ENCODE results near the gene SFMBT2. TPM values are rescaled to one million over a fixed set of nuclear protein-coding genes. Genes with fewer than 3 reads are reported as not detected.

The SFMBT2 gene
- total RNA-seq, 1 experiment from 2014 or later = 14.3 TPM

DNA sequence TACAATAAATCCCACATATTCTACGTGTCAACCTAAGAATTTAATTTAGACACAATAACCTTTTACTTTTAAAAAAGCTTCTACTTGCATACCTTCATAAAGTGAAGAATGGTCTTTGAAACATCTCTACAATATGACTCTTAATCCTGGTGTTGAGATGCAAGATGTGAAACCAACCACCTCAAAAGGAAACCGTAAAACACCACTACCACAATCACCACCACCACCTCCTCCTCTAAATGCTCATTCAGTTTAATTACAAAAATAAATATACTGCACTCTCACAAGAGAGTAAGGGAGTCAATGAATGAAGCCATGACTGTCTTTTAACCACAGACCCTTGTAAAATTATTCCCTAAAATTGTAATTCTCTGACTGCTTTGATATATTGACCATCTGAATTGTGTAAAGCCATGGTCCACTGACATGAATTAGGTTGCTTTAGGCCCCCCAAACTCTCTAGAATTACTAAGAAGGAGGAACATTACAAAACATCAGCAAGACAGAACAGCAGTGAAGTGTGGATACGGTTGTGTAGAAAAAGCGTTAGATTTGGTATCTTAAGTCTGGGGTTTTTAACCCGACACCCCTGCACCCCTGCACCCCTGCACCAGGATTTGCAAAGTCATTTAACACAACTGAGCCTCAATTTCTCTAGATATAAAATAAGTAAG lies 171.4 kb downstream of the SFMBT2 start:
- ATAC-seq (no peak), DNase-seq (ENCODE audit: low spot score) (no peak)
- POLR2A ChIA-PET = no interaction called here
- Mint-ChIP-seq H3K36me3 (peaks cover 28% of the 10 kb centered on the region), H3K4me3 (no peak overlapping the region), H3K27ac (no peak overlapping the region), H3K4me1 (no peaks in the 10 kb centered on the region), H3K27me3 (ENCODE audit: low read depth) (no peaks in the 10 kb centered on the region), H3K9me3 (peaks cover 12% of the 10 kb centered on the region)
- CTCF ChIA-PET = no interaction called here
- TF ChIP-seq, protein P1, sequence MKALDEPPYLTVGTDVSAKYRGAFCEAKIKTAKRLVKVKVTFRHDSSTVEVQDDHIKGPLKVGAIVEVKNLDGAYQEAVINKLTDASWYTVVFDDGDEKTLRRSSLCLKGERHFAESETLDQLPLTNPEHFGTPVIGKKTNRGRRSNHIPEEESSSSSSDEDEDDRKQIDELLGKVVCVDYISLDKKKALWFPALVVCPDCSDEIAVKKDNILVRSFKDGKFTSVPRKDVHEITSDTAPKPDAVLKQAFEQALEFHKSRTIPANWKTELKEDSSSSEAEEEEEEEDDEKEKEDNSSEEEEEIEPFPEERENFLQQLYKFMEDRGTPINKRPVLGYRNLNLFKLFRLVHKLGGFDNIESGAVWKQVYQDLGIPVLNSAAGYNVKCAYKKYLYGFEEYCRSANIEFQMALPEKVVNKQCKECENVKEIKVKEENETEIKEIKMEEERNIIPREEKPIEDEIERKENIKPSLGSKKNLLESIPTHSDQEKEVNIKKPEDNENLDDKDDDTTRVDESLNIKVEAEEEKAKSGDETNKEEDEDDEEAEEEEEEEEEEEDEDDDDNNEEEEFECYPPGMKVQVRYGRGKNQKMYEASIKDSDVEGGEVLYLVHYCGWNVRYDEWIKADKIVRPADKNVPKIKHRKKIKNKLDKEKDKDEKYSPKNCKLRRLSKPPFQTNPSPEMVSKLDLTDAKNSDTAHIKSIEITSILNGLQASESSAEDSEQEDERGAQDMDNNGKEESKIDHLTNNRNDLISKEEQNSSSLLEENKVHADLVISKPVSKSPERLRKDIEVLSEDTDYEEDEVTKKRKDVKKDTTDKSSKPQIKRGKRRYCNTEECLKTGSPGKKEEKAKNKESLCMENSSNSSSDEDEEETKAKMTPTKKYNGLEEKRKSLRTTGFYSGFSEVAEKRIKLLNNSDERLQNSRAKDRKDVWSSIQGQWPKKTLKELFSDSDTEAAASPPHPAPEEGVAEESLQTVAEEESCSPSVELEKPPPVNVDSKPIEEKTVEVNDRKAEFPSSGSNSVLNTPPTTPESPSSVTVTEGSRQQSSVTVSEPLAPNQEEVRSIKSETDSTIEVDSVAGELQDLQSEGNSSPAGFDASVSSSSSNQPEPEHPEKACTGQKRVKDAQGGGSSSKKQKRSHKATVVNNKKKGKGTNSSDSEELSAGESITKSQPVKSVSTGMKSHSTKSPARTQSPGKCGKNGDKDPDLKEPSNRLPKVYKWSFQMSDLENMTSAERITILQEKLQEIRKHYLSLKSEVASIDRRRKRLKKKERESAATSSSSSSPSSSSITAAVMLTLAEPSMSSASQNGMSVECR (CRISPR knock-in tag; IDR thresholded peaks at IDR 0.05; ENCODE audit: borderline replicate concordance) = no peak
- no peak for TF ChIP-seq NR3C1 (CRISPR knock-in tag; conservative IDR thresholded peaks at IDR 0.05; ENCODE audit: low read depth)

DNA sequence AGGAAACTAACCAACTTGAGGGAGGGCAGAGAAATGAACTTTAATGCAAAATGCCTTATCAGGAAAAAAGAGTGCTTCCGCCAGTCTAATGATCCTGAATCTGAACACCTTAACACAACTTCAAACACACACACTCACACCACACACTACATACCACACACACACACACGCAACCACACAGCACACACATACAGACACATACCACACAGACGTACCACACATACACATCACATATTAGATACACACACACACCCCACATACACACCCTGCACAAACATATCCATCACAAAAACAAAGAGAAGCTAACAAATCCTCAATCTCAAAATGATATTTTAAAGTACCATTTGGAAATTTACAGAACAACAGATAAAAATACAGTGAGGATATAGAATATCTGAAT lies 175.5 kb downstream of the SFMBT2 start:
- Mint-ChIP-seq H3K9me3 (peaks cover 5% of the 10 kb centered on the region; the same call in 1 of the 2 replicates), H3K4me1 (peaks cover 10% of the 10 kb centered on the region), H3K4me3 (no peak overlapping the region), H3K27ac (no peak overlapping the region), H3K27me3 (ENCODE audit: low read depth) (no peaks in the 10 kb centered on the region), H3K36me3 (peaks cover 4% of the 10 kb centered on the region; the same call in 1 of the 2 replicates)
- POLR2A ChIA-PET = no interaction called here
- CTCF ChIA-PET = no interaction called here
- DNase-seq (ENCODE audit: low spot score) (no peak), ATAC-seq (no peak)
- TF ChIP-seq AR (CRISPR knock-in tag; IDR thresholded peaks at IDR 0.05) (no peak), ZNF263 (CRISPR knock-in tag; IDR thresholded peaks at IDR 0.05; ENCODE audit: low read depth) (no peak), IRF2 (CRISPR knock-in tag; IDR thresholded peaks at IDR 0.05; ENCODE audit: borderline replicate concordance, low read depth) (no peak), ETV6 (CRISPR knock-in tag; IDR thresholded peaks at IDR 0.05) (no peak), ZNF232 (CRISPR knock-in tag; IDR thresholded peaks at IDR 0.05) (no peak), NFATC4 (CRISPR knock-in tag; IDR thresholded peaks at IDR 0.05) (no peak), SMAD4 (CRISPR knock-in tag; IDR thresholded peaks at IDR 0.05) (no peak), MLX (CRISPR knock-in tag; IDR thresholded peaks at IDR 0.05) (no peak), GABPB1 (CRISPR knock-in tag; IDR thresholded peaks at IDR 0.05) (no peak), E2F4 (CRISPR knock-in tag; IDR thresholded peaks at IDR 0.05; ENCODE audit: borderline replicate concordance, low read depth) (no peak), ZBTB43 (CRISPR knock-in tag; IDR thresholded peaks at IDR 0.05) (no peak), E2F5 (CRISPR knock-in tag; IDR thresholded peaks at IDR 0.05) (no peak)
- TF ChIP-seq, protein P2, sequence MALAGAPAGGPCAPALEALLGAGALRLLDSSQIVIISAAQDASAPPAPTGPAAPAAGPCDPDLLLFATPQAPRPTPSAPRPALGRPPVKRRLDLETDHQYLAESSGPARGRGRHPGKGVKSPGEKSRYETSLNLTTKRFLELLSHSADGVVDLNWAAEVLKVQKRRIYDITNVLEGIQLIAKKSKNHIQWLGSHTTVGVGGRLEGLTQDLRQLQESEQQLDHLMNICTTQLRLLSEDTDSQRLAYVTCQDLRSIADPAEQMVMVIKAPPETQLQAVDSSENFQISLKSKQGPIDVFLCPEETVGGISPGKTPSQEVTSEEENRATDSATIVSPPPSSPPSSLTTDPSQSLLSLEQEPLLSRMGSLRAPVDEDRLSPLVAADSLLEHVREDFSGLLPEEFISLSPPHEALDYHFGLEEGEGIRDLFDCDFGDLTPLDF (CRISPR knock-in tag; IDR thresholded peaks at IDR 0.05) = no peak
